Measurements from ENCODE around the gene PRKCE.

PRKCE gene

GRCh38 chr2:46117379-46117778 lies 465.9 kb downstream of the PRKCE start:
- H3K4me3 ChIP-seq (ENCODE audit: control insufficient read depth, low read depth, low read length): no peak overlapping the region
- DNase-seq (ENCODE audit: low read depth): no peak
- TF ChIP-seq CTCF (IDR thresholded peaks at IDR 0.05; ENCODE audit: control insufficient read depth, insufficient read depth, low read depth, low read length, missing control alignments): no peak

DNA sequence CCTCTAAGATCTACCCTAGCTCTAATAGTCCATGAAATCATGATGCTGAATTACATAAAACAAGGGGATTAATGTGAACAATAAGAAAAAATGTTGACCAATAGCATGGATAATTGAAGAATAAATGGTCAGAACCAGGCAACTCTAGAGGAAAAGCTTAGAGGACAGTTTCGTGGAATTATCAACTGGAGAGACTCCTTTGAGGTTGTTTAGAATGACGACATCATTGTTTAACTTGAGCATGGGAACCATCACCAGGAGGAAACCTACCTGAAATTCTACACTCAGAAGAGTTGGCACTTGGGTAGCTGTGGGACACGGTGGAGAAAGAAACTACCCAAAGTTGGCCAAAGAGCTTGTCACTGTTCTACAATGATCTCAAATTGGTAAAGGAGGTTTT lies 466.5 kb downstream of the PRKCE start:
- no peak for TF ChIP-seq CTCF (IDR thresholded peaks at IDR 0.05; ENCODE audit: control insufficient read depth, insufficient read depth, low read depth, low read length, missing control alignments)
- no peak for DNase-seq (ENCODE audit: low read depth)
- H3K4me3 ChIP-seq (ENCODE audit: control insufficient read depth, low read depth, low read length): no peak overlapping the region

GRCh38 chr2:46118656-46119371 lies 467.3 kb downstream of the PRKCE start:
- TF ChIP-seq CTCF (IDR thresholded peaks at IDR 0.05; ENCODE audit: control insufficient read depth, insufficient read depth, low read depth, low read length, missing control alignments): no peak
- no peak overlapping the region for H3K4me3 ChIP-seq (ENCODE audit: control insufficient read depth, low read depth, low read length)
- DNase-seq (ENCODE audit: low read depth): no peak

GRCh38 chr2:46119453-46119852 lies 468.0 kb downstream of the PRKCE start:
- no peak overlapping the region for H3K4me3 ChIP-seq (ENCODE audit: control insufficient read depth, low read depth, low read length)
- no peak for TF ChIP-seq CTCF (IDR thresholded peaks at IDR 0.05; ENCODE audit: control insufficient read depth, insufficient read depth, low read depth, low read length, missing control alignments)
- peak; percentile 61 for DNase-seq (ENCODE audit: low read depth)

DNA sequence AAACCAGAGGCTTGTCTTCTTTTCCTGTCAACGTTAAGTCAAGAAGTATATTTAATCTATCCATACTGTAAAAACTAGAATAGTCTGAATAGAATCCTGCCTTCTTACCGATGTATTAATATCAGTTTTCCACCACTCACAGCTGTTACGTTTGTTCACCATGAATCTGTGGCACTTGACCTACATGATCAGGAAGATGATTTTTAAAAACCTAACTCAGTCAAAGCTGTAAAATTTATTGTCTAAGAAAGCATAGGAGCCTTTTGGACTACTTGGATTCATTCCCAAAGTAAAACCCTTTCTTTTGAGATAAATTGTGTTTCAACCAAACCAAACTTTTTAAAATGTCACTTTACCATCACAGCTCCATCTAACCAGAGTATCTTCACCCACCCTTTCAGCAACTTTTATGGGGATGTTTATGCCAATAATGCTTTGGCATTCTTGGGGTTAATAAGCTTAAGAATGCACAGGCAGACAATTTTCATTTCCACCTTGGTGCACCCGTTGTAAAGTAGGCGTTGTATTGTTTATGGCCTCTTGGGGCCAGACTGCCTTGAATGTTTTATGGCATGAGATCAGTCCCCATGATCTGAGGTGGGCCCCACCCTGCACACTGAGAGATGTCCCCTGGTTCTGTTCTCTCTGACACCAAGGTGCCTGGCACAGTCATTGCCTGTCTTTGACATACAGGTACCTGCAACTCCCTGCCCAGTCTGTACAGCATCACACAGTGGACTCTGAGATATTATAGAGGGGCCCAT lies 469.5 kb downstream of the PRKCE start:
- TF ChIP-seq CTCF (IDR thresholded peaks at IDR 0.05; ENCODE audit: control insufficient read depth, insufficient read depth, low read depth, low read length, missing control alignments): no peak
- DNase-seq (ENCODE audit: low read depth): no peak
- no peak overlapping the region for H3K4me3 ChIP-seq (ENCODE audit: control insufficient read depth, low read depth, low read length)

DNA sequence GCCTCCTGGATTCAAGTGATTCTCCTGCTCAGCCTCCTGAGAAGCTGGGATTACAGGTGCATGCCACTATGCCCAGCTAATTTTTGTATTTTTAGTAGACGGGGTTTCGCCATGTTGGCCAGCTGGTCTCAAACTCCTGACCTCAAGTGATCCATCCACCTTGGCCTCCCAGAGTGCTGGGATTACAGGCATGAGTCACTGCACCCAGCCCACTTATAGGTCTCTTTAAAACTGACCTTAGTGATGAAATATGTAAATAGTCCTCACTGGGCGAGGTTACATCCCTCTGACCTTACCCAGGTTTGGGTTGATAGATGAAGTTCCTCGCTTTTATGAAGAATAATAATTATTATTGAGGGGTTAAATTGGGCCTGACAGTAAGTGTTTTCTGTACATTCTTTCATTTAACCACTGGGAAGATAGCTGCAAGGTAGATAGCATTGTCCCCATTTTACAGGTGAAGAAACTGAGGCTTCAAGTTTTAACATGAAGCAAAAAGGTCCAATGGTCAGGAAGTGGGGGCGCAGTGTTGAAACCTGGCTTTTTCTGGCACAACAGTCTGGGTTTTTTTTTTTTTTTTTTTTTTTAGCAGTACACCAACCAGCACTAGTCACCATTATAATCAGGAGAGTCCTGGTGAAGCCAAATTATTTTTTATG lies 471.0 kb downstream of the PRKCE start:
- no peak for DNase-seq (ENCODE audit: low read depth)
- TF ChIP-seq CTCF (IDR thresholded peaks at IDR 0.05; ENCODE audit: control insufficient read depth, insufficient read depth, low read depth, low read length, missing control alignments): no peak

More for the DNA sequence above, 471.0 kb downstream of the PRKCE start:
- no peak overlapping the region for H3K4me3 ChIP-seq (ENCODE audit: control insufficient read depth, low read depth, low read length)
